GM12872 (cell line): ENCODE data around the gene CYFIP1.
A peak's percentile ranks its signal among the peaks of the same experiment; 100 is the strongest.

Experiments used
- CTCF ChIP-seq: IDR thresholded peaks from 3 replicates; pipeline ENCODE4 v1.5.1; 2011; ENCODE audit warnings: low read depth, mild to moderate bottlenecking, low read length, moderate library complexity; ENCODE audit not compliant: insufficient read depth

Gene CYFIP1

GRCh38 chr15:22884344-22884743, 95.8 kb downstream of the CYFIP1 start:
- TF ChIP-seq CTCF: peak; percentile 45; the same call in 2 of the 3 replicates

GRCh38 chr15:22883196-22883595, 97.0 kb downstream of the CYFIP1 start:
- no peak for TF ChIP-seq CTCF

GRCh38 chr15:22881739-22882440, 98.3 kb downstream of the CYFIP1 start:
- TF ChIP-seq CTCF: no peak

- TF ChIP-seq CTCF: no peak
Measured at GRCh38 chr15:22880981-22881738, 99.0 kb downstream of the CYFIP1 start.

- TF ChIP-seq CTCF: no peak
Measured at GRCh38 chr15:22880068-22880980, 99.8 kb downstream of the CYFIP1 start.

GRCh38 chr15:22878103-22878502, 102.1 kb downstream of the CYFIP1 start:
- no peak for TF ChIP-seq CTCF

GRCh38 chr15:22877607-22878006, 102.6 kb downstream of the CYFIP1 start:
- TF ChIP-seq CTCF: no peak
